Stomach (tissue), 4 donors: ENCODE results near the gene ARHGAP28.

ENCODE experiments used
- CTCF ChIP-seq, 7 experiments: fragments of 450-650 bp in 4 of 7; fragments of 200-600 bp in 3 of 7; sonication (generic) in 3 of 7; IDR thresholded peaks; one replicate each; pipeline ENCODE4 v1.5.1; 2016 to 2019; ENCODE audit warnings: antibody characterized with exemption in 7 of 7, control low read depth in 2 of 7, mild to moderate bottlenecking in 1 of 7
- POLR2A ChIP-seq, 4 donors: fragments of 450-650 bp; IDR thresholded peaks; one replicate each; pipeline ENCODE4 v1.6.1; 2016; ENCODE audit warnings: antibody characterized with exemption in 4 of 4, control low read depth in 2 of 4, mild to moderate bottlenecking in 1 of 4, moderate library complexity in 1 of 4

- no peak for TF ChIP-seq CTCF (IDR thresholded peaks at IDR 0.05)
- no peak for TF ChIP-seq POLR2A (IDR thresholded peaks at IDR 0.05)
Observed at GRCh38 chr18:6851480-6851879, 122.0 kb downstream of the ARHGAP28 start.
